GM21526 (cell line): ENCODE data around the gene TANGO2.

ENCODE experiments used
- ATAC-seq: cut with Tn5 transposase; IDR thresholded peaks from one replicate; pipeline ENCODE4 v1.9.1; 2021; ENCODE audit warnings: moderate library complexity; ENCODE audit not compliant: unreplicated experiment, low FRiP score

Gene TANGO2

GRCh38 chr22:20020533-20021195 is at the start of gene TANGO2:
TANGO2 (plus strand) TSS chr22:20021110; CDS start chr22:20036799, 15,689 bp downstream.
- ATAC-seq = peak; percentile 71

- no peak for ATAC-seq
These were observed 49.4 kb upstream of the TANGO2 start for GRCh38 chr22:19971276-19972124.

- ATAC-seq = no peak
These were observed 48.7 kb upstream of the TANGO2 start for GRCh38 chr22:19972251-19972650.

GRCh38 chr22:19972652-19973550 is 48.0 kb upstream of the TANGO2 start:
- ATAC-seq = no peak

GRCh38 chr22:19973551-19974267 is 47.2 kb upstream of the TANGO2 start:
- ATAC-seq = no peak

- ATAC-seq = no peak
These were observed 46.5 kb upstream of the TANGO2 start for GRCh38 chr22:19974268-19974861.

GRCh38 chr22:19974935-19975706 is 45.8 kb upstream of the TANGO2 start:
- no peak for ATAC-seq

GRCh38 chr22:19975707-19976035 is 45.2 kb upstream of the TANGO2 start:
- no peak for ATAC-seq

GRCh38 chr22:19976671-19977070 is 44.2 kb upstream of the TANGO2 start:
- ATAC-seq = no peak

- no peak for ATAC-seq
These were observed 43.3 kb upstream of the TANGO2 start for GRCh38 chr22:19977296-19978243.

GRCh38 chr22:19978748-19979147 is 42.2 kb upstream of the TANGO2 start:
- ATAC-seq = no peak

- ATAC-seq = no peak
These were observed 41.0 kb upstream of the TANGO2 start for GRCh38 chr22:19979712-19980493.

GRCh38 chr22:19980766-19981165 is 40.1 kb upstream of the TANGO2 start:
- ATAC-seq = no peak

GRCh38 chr22:19981171-19981960 is 39.5 kb upstream of the TANGO2 start:
- ATAC-seq = no peak

GRCh38 chr22:19981961-19982920 is 38.7 kb upstream of the TANGO2 start:
- ATAC-seq = no peak
